Subcutaneous adipose tissue (tissue), 4 donors: Measurements from ENCODE around the gene NLRC3. TPM values are rescaled to one million over a fixed set of nuclear protein-coding genes. Genes with fewer than 3 reads are reported as not detected.

Source experiments
- total RNA-seq, 4 donors: library from RNA; depleted of rRNA; stranded (reverse); fragments of >200 nt; gene quantifications; one replicate each; pipeline ENCODE4 v1.1.0, GENCODE V29; 2016
- TF ChIP-seq, protein P1 (sequence below): fragments of 450-650 bp; IDR thresholded peaks from one replicate; pipeline ENCODE4 v1.5.1; 2016; ENCODE audit warnings: low read depth, mild to moderate bottlenecking, control low read depth, antibody characterized with exemption, moderate library complexity

The NLRC3 gene
- total RNA-seq, 4 donors from 2014 or later: 0.49 to 1.5 (median 1.0) TPM

DNA sequence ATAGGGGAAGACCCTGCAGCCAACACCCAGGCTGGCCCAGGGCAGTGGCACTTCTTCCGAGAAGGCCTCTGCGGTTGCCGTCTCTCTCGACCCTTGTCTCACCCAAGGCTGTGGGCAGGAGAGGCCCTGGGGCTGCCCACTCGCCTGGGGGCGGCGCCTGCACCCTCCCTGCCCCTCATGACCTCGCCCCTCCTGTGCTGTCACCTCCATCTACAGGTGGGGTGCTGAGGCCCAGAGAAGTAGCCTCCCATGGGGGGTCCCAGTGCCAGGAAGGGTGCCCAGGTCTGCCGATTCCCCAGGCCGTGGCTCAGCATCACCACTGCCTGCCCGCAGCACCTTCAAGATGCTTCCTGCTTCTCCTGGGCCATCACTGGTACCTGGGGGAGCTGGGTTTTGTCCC lies 992 bp downstream of the NLRC3 start:
- TF ChIP-seq, protein P1, sequence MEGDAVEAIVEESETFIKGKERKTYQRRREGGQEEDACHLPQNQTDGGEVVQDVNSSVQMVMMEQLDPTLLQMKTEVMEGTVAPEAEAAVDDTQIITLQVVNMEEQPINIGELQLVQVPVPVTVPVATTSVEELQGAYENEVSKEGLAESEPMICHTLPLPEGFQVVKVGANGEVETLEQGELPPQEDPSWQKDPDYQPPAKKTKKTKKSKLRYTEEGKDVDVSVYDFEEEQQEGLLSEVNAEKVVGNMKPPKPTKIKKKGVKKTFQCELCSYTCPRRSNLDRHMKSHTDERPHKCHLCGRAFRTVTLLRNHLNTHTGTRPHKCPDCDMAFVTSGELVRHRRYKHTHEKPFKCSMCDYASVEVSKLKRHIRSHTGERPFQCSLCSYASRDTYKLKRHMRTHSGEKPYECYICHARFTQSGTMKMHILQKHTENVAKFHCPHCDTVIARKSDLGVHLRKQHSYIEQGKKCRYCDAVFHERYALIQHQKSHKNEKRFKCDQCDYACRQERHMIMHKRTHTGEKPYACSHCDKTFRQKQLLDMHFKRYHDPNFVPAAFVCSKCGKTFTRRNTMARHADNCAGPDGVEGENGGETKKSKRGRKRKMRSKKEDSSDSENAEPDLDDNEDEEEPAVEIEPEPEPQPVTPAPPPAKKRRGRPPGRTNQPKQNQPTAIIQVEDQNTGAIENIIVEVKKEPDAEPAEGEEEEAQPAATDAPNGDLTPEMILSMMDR: no peak

DNA sequence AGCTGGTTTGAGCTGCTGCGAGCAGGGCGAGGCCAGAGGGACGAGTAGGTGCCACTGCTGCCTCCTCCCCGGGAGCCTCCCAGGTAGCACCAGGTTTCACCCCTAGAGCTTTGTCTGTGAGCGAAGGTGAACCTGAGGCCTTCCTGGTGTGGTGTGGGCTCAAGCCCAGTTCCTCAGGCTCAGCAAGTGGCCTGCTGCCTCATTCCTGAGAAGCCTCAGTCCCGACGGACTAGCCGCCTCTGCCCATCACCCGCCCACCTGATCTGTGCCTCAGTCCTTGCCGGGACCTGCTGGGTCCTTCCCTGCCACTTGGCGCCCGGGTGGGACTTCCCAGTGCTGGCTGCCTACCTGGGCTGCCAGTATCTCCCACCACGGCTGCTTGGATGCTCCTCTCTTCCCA lies 1.7 kb downstream of the NLRC3 start:
- TF ChIP-seq, protein P1: no peak

DNA sequence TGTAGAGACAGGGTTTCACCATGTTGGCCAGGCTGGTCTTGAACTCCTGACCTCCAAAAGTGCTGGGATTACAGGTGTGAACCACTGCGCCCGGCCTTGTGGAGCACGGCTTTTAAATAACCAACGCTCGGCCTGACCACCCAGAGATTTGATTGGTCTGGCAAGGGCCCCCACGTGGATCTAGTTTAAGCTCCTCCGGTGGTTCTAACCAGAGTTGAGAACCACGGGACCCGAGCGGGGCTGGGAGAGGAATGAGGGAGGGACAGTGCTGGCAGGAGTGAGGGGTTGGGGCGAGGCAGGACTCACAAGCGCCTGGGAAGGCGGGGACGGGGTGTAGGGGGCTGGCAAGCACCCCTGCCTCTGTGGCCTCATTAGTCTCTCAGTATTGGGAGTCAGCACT lies 3.0 kb downstream of the NLRC3 start:
- TF ChIP-seq, protein P1: no peak

DNA sequence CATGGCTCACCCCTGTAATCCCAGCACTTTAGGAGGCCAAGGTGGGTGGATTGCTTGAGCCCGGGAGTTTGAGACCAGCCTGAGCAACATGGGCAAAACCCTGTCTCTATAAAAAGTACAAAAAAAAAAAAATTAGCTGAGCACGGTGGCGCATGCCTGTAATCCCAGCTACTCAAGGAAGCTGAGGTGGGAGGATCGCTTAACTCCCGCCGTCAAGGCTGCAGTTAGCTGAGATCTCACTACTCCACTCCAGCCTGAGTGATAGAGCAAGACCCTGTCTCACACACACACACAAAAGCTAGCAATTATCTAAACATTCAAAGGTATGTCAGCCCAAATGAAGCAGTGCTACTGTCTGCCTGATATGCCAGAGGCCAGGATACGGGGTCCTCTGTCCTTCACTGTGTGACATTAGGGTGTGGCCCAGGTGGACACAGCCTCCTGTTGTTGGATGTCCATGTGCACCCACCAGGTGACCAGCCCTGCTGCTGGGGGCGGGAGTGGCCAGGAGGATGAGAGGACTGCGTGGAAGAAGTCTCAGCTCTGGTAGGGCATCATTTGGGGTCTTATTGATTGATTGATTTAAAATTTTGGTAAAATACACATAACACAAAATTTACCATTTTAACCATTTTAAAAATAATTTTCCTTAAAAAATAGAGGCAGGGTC lies 3.9 kb downstream of the NLRC3 start:
- TF ChIP-seq, protein P1: no peak

DNA sequence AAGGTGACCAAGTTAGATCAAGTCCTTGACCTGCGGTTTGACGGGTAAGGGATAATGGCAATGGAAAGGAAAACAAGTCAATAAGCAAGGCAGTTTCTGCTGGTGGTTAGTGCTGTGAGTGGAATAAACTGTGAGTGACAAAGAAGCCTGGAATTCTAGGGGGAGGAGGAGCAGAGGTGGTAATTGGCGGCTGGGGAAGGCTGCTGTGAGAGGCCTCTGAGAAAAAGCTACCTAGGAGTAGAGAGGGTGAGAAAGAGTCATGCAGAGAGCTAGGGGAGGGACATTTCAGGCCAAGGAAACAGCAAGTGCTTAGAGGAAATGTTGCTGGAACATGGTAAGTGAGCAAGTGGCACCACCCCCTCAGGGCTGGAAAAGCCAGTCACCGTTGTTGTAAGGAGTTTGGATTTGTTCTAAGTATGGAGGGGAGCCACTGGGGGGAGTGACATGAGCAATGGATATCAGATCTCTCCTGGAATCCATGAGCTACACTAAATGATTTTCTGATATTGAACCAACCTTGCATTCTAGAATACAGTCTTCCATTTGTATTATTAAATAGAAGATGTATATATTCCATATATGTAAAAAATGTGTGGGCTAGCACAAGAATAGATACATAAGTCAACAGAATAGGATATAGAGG lies 6.7 kb downstream of the NLRC3 start:
- TF ChIP-seq, protein P1: no peak

DNA sequence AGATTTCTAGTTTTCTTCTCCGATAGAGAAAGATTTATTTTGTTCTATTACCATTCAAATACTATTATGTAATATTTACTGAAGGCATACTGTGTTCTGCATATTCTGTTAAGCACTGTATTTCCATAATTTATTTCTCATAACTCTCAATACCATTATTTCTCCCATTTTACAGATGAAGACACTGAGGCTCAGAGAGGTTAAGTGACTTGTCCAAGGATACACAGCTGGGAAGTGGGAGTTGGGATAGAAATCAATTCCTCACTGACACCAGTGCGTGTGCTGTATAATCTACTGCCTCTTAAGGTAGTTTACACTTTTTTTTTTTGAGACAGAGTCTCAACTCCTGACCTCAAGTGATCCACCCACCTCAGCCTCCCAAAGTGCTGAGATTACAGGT lies 7.4 kb downstream of the NLRC3 start:
- TF ChIP-seq, protein P1: no peak

DNA sequence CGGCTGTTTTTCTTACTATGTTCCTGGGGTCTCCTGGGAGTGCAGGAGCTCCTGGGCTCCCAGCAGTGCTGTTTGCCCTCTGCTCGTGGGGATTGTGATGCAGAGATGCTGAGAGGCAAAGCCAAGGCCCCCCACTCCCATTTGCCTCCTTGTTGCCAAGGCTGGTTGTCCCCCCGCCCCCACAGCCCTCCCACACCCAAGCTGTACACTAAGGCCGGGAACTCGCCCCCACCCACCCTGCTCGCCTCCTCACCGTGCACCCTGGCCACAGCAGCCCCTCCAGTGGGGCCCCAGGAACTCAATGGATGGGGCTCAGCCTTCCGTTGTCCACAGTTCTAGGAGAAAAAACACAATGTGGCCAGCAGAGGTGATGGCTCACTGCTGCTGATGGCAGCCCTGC lies 10.2 kb downstream of the NLRC3 start:
- TF ChIP-seq, protein P1: no peak
